Transverse colon (tissue), 4 donors: ENCODE results near the gene NKD1.

Experiments
- CTCF ChIP-seq, 5 experiments: fragments of 200-600 bp in 3 of 5; fragments of 450-650 bp in 2 of 5; sonication (generic) in 3 of 5; IDR thresholded peaks; 1 replicate in 2 of 5; 2 replicates in 3 of 5; pipeline ENCODE4 v1.5.1; 2016 to 2017; ENCODE audit warnings: antibody characterized with exemption in 5 of 5, inconsistent platforms in 3 of 5, mild to moderate bottlenecking in 2 of 5, moderate library complexity in 1 of 5
- POLR2A ChIP-seq: fragments of 450-650 bp; IDR thresholded peaks from one replicate; pipeline ENCODE4 v1.6.1; 2016; ENCODE audit warnings: antibody characterized with exemption, mild to moderate bottlenecking, moderate library complexity
- POLR2AphosphoS5 ChIP-seq, 3 donors: sonication (generic); formaldehyde crosslinking; IDR thresholded peaks; one replicate each; pipeline ENCODE4 v1.6.1; 2016; ENCODE audit warnings: antibody characterized with exemption in 3 of 3

- TF ChIP-seq POLR2A (no peak), CTCF (IDR thresholded peaks at IDR 0.05) (no peak), POLR2AphosphoS5 (IDR thresholded peaks at IDR 0.05) (no peak)
These were observed 70.2 kb downstream of the NKD1 start for GRCh38 chr16:50618238-50618918.
